ENCODE data around the gene TMEM252. TPM values are rescaled to one million over a fixed set of nuclear protein-coding genes. Genes with fewer than 3 reads are reported as not detected.

The TMEM252 gene
- total RNA-seq, 2 donors from 2014 or later, result not detected

- peak overlapping the region in 1 of 2 donors; percentile 92 for H3K27ac ChIP-seq
- DNase-seq (ENCODE audit: low spot score), result no peak
- TF ChIP-seq CTCF (IDR thresholded peaks at IDR 0.05), result no peak
- H3K36me3 ChIP-seq, result peaks cover 21% of the 10 kb centered on the region
- H3K4me1 ChIP-seq, result peaks cover 0 to 79% of the 10 kb centered on the region in 2 donors
- no peak overlapping the region for H3K4me3 ChIP-seq
- no peaks in the 10 kb centered on the region for H3K27me3 ChIP-seq
- H3K9me3 ChIP-seq, result no peaks in the 10 kb centered on the region
Observed at GRCh38 chr9:68496356-68496755, 44.3 kb downstream of the TMEM252 start.

DNA sequence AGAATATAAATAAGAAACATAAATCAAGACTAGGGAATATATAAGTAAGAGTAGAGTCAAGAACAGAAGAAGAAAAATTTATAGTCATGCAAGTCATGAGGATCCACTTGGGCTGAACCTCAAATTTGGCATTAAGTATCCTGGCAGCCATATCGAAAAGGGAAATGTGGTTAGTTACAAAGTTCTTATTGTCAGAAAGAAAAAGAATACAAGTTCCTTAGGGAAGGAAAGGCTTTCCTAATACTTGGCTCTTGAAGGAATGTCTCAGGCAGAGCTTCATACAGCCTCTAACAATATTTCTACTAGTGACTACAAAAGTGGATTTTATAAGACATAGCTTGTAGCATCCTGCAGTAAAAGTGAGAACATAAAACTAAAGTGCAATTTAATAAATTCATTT is 45.4 kb downstream of the TMEM252 start:
- peak overlapping the region in 1 of 2 donors; percentile 92 for H3K27ac ChIP-seq
- no peaks in the 10 kb centered on the region for H3K27me3 ChIP-seq

DNA sequence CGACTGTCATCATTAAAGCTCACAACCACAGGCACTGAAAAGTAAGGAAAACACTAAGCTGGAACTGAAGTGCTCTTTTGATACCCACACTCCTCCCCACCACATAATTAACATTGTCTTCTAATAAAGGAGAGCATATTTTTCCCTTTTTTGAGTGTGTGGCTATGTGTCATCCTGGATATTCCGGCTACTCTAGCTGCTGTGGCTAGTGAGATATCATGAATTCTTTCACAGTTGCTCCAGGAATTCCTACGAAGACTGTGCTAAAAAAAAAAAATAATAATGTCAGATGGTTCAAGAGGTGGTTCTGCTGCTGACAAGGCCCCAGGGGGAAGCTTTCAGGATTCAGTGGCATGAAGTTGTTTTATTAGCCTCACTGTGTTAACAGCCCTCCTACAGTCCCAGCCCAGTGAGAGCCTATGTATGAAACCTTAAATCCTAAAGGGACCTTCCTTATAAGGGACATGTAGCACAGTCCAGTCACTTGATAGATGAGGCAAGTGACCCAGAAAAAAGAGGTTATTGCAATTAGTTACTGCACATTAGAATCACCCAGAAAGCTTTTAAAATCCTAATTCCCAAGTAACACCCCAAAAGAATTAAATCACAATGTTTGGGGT is 46.6 kb downstream of the TMEM252 start:
- H3K36me3 ChIP-seq, result peaks cover 17% of the 10 kb centered on the region
- H3K4me3 ChIP-seq, result no peak overlapping the region
- peaks cover 0 to 56% of the 10 kb centered on the region in 2 donors for H3K4me1 ChIP-seq
- no peaks in the 10 kb centered on the region for H3K9me3 ChIP-seq
- TF ChIP-seq CTCF (IDR thresholded peaks at IDR 0.05), result no peak
- peak overlapping the region; percentile 22 to 92 for H3K27ac ChIP-seq
- DNase-seq (ENCODE audit: low spot score), result no peak
- H3K27me3 ChIP-seq, result no peaks in the 10 kb centered on the region

More for the DNA sequence above, 45.4 kb downstream of the TMEM252 start:
- TF ChIP-seq CTCF (IDR thresholded peaks at IDR 0.05), result no peak
- no peak for DNase-seq (ENCODE audit: low spot score)
- H3K36me3 ChIP-seq, result peaks cover 22% of the 10 kb centered on the region
- no peaks in the 10 kb centered on the region for H3K9me3 ChIP-seq
- no peak overlapping the region for H3K4me3 ChIP-seq
- H3K4me1 ChIP-seq, result peaks cover 0 to 68% of the 10 kb centered on the region in 2 donors

GRCh38 chr9:68493541-68493940 is 47.1 kb downstream of the TMEM252 start:
- TF ChIP-seq CTCF (IDR thresholded peaks at IDR 0.05), result no peak
- peak overlapping the region; percentile 22 to 92 for H3K27ac ChIP-seq

DNA sequence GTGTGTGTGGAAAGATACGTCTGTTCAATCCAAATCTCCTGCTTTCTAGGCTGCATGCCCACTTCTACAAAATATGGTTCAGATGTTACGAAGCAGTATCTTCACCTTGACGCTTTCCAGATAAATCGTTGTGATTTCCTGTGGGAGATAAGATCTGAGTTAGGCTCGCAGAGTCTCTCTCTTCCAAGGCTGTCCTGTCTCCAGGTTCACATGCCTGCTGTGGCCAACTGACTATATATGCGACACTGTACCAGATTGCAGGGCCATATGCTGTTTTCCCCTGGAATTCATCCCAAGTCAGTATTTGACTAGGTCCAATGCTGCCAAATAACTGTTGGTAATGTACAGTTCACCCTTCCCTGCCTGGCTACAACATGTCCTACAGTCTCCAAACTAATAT is 47.9 kb downstream of the TMEM252 start:
- Histone ChIP-seq H3K36me3 (peaks cover 23% of the 10 kb centered on the region), H3K4me1 (peaks cover 0 to 62% of the 10 kb centered on the region in 2 donors), H3K27me3 (no peaks in the 10 kb centered on the region), H3K4me3 (no peak overlapping the region), H3K27ac (peak overlapping the region in 1 of 2 donors; percentile 92), H3K9me3 (no peaks in the 10 kb centered on the region)
- no peak for TF ChIP-seq CTCF (IDR thresholded peaks at IDR 0.05)
- no peak for DNase-seq (ENCODE audit: low spot score)

More at GRCh38 chr9:68493541-68493940, 47.1 kb downstream of the TMEM252 start:
- no peak for DNase-seq (ENCODE audit: low spot score)
- H3K4me1 ChIP-seq, result peaks cover 0 to 55% of the 10 kb centered on the region in 2 donors
- H3K4me3 ChIP-seq, result no peak overlapping the region
- H3K36me3 ChIP-seq, result peaks cover 17% of the 10 kb centered on the region
- H3K27me3 ChIP-seq, result no peaks in the 10 kb centered on the region
- no peaks in the 10 kb centered on the region for H3K9me3 ChIP-seq

GRCh38 chr9:68489646-68490045 is 51.0 kb downstream of the TMEM252 start:
- DNase-seq (ENCODE audit: low spot score), result no peak
- peaks cover 0 to 10% of the 10 kb centered on the region in 2 donors for H3K9me3 ChIP-seq
- H3K4me3 ChIP-seq, result no peak overlapping the region
- H3K4me1 ChIP-seq, result peaks cover 0 to 38% of the 10 kb centered on the region in 2 donors
- no peak for TF ChIP-seq CTCF (IDR thresholded peaks at IDR 0.05)
- peaks cover 52% of the 10 kb centered on the region for H3K36me3 ChIP-seq
- H3K27me3 ChIP-seq, result no peaks in the 10 kb centered on the region
- H3K27ac ChIP-seq, result peak overlapping the region in 1 of 2 donors; percentile 40
